ENCODE results near the gene PTPRM.

Gene PTPRM

DNA sequence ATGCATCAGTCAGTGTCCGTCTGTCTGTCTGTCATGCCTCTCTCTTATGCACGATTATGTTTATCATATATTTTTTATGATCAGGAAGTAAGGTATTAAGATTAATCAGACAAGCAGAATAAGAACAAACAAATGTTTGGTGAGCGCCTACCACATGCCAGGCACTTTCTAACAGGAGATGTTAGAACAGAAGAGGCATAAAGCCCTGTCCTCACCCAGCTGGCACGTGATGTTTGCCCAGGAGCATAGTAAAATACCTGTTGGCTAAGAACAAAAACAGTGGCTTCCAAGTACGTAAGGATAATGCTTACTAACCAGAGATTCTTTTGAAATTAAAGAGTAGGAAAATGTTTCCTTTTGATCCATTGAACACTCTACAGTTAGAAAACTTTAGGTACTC, 661.9 kb downstream of the PTPRM start:
- CTCF ChIA-PET = no interaction called here
- TF ChIP-seq, protein P1, sequence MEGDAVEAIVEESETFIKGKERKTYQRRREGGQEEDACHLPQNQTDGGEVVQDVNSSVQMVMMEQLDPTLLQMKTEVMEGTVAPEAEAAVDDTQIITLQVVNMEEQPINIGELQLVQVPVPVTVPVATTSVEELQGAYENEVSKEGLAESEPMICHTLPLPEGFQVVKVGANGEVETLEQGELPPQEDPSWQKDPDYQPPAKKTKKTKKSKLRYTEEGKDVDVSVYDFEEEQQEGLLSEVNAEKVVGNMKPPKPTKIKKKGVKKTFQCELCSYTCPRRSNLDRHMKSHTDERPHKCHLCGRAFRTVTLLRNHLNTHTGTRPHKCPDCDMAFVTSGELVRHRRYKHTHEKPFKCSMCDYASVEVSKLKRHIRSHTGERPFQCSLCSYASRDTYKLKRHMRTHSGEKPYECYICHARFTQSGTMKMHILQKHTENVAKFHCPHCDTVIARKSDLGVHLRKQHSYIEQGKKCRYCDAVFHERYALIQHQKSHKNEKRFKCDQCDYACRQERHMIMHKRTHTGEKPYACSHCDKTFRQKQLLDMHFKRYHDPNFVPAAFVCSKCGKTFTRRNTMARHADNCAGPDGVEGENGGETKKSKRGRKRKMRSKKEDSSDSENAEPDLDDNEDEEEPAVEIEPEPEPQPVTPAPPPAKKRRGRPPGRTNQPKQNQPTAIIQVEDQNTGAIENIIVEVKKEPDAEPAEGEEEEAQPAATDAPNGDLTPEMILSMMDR (conservative IDR thresholded peaks at IDR 0.05; ENCODE audit: low read depth) = no peak

DNA sequence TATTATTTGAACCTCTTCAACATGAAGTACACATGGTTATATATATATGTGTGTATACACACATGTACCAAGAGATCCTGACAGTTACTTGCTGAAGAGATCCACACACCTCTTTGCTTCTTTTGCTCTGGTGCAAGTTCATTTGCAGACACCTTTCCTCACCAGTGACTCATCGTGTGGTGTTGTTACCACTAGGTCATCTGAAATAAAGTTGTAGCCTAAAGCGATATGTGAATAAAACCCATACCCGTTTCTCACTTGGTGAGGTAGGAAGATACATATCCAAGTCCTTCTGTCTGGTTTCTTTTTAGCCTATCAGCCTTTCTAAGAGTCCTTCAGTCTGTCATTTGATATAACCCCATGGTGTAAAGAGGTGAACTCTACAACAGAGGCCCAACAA, 662.7 kb downstream of the PTPRM start:
- ChIA-PET POLR2A (ENCODE audit: low non-redundant PET) (no interaction called here), CTCF (no interaction called here)
- peak; percentile 65 for DNase-seq (ENCODE audit: low spot score)
- no peak overlapping the region for H3K27ac ChIP-seq
- TF ChIP-seq, protein P1 (conservative IDR thresholded peaks at IDR 0.05; ENCODE audit: low read depth) = no peak

More for the DNA sequence above, 661.9 kb downstream of the PTPRM start:
- H3K27ac ChIP-seq = no peak overlapping the region
- no peak for DNase-seq (ENCODE audit: low spot score)
- POLR2A ChIA-PET (ENCODE audit: low non-redundant PET) = no interaction called here

DNA sequence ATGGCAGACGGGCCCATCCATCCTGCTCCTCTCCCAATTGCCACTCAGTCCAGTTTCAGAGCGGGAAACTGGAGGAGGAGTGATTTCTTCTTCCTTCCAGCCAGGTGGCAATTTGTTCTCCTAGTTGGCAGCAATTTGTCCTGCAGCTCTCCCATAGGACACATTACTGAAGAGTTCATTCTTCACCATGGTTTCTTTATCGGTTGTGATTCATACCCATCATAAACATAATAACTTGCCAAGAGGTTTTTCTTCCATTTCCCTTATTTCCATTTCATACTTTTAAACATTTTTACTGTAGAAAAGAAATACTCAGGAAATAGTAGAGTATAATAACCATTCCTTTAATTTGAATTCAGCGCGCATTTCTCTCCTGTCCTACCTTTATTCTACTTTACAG, 664.2 kb downstream of the PTPRM start:
- ChIA-PET CTCF (no interaction called here), POLR2A (ENCODE audit: low non-redundant PET) (no interaction called here)
- TF ChIP-seq, protein P1 (conservative IDR thresholded peaks at IDR 0.05; ENCODE audit: low read depth) = no peak
- DNase-seq (ENCODE audit: low spot score) = no peak
- H3K27ac ChIP-seq = no peak overlapping the region

DNA sequence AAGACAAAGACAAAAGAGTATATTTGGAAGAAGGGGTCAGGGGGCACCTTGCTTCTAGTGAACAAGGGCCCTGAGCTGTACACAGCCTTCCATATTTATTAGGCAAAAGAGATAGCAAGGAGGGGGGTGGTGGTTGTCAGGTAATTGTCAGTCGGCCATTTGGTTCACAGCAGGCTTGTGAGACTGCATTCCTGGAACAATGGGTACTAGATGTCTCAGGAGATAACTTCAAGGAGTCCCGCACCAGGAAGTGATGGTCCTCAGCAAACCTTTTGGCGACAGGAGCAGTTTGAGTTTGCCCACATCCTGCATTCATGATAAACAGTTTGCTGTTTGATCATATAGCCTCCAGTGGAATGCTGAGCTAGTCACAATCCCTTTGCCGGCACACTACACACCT, 665.7 kb downstream of the PTPRM start:
- TF ChIP-seq, protein P1 (conservative IDR thresholded peaks at IDR 0.05; ENCODE audit: low read depth) = no peak
- no peak overlapping the region for H3K27ac ChIP-seq
- ChIA-PET CTCF (interaction anchor here (0.7 kb wide), 1 partner anchor 50 kb away, joined by 3 read pairs; no protein-coding TSS in a partner anchor), POLR2A (ENCODE audit: low non-redundant PET) (no interaction called here)
- DNase-seq (ENCODE audit: low spot score) = no peak

DNA sequence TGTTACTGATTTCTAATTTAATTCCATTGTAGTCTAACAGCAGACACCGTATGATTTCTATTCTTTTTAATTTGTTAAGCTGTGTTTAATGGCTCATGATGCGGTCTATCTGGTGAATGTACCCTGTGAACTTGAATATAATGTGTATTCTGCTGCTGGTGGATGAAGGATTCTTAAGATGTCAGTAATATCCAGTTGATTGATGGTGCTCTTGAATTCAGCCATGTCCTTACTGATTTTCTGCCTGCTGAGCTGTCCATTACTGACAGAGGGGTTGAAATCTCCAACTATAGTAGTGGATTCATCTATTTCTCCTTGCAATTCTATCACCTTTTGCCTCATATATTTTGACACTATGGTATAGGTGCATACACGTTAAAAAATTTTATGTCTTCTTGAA, 668.8 kb downstream of the PTPRM start:
- TF ChIP-seq, protein P1 (conservative IDR thresholded peaks at IDR 0.05; ENCODE audit: low read depth) = no peak
- no peak overlapping the region for H3K27ac ChIP-seq
- ChIA-PET POLR2A (ENCODE audit: low non-redundant PET) (no interaction called here), CTCF (interaction anchor here (0.7 kb wide), 1 partner anchor 970 kb away, joined by 3 read pairs; no protein-coding TSS in a partner anchor)
- no peak for DNase-seq (ENCODE audit: low spot score)

DNA sequence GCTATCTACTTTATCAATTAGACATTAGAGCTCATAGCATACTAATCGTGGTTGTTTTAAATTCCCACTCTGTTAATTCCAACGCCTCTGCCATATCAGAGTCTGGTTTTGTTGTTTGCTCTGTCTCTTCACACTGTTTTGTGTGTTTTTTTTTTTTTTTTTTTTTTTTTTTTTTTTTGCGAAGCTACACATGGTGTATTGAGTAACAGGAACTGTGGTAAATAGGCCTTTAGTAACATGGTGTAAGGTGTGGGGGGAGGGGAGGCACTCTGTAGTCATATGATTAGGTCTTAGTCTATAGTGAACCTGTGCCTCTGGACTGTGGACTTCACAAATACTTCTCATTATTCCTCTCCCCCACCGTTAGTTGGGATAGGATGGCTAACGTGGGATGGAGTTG, 671.4 kb downstream of the PTPRM start:
- no peak overlapping the region for H3K27ac ChIP-seq
- TF ChIP-seq, protein P1 (conservative IDR thresholded peaks at IDR 0.05; ENCODE audit: low read depth) = no peak
- no peak for DNase-seq (ENCODE audit: low spot score)
- ChIA-PET POLR2A (ENCODE audit: low non-redundant PET) (no interaction called here), CTCF (interaction anchor here (0.6 kb wide), 1 partner anchor 1114 kb away, joined by 4 read pairs; no protein-coding TSS in a partner anchor)

DNA sequence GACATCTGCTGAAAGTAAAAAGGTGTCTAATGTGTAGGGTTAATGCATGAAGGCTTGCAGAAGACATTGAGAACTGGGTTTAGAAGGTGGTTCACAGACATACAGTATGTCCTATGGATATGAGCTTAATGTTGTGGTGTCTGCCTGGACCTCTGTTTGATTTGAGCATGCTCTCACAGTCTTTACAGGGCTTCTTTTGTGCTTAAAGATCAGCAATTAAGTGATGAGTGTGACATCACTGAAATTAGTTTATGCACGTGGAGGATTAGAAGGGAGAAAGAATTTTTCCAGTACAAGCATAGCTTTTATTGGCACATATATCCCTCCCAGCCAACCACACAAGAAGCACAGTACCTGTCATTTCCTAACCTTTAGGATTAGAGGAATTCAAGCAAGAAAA, 674.6 kb downstream of the PTPRM start:
- H3K27ac ChIP-seq = no peak overlapping the region
- no peak for DNase-seq (ENCODE audit: low spot score)
- ChIA-PET CTCF (no interaction called here), POLR2A (ENCODE audit: low non-redundant PET) (no interaction called here)
- TF ChIP-seq, protein P1 (conservative IDR thresholded peaks at IDR 0.05; ENCODE audit: low read depth) = no peak

Data from RWPE1 (cell line).